ENCODE data around the gene XYLB.
A peak's percentile ranks its signal among the peaks of the same experiment; 100 is the strongest.

XYLB gene

GRCh38 chr3:38365469-38366062 is 19.0 kb downstream of the XYLB start:
- DNase-seq = no peak

DNA sequence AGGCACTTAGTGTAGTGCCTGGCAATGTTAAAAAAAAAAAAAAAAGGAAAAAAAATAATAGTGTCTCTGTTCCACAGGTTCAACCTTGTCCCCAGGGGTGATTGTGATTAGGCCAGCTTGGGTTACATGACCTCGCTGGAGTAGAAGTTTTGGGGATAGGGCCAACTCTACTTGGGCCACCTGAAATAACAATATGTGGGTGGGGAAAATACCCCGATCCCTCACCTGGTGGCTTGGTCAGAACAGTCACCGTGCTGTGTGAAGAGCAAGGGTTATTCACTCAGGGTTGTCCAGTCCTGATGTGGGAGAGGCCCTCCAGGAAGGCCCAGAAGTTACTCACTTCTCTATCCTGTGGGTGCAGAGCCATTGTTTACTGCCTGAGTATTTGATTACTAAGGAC is 19.5 kb downstream of the XYLB start:
- DNase-seq = no peak

DNA sequence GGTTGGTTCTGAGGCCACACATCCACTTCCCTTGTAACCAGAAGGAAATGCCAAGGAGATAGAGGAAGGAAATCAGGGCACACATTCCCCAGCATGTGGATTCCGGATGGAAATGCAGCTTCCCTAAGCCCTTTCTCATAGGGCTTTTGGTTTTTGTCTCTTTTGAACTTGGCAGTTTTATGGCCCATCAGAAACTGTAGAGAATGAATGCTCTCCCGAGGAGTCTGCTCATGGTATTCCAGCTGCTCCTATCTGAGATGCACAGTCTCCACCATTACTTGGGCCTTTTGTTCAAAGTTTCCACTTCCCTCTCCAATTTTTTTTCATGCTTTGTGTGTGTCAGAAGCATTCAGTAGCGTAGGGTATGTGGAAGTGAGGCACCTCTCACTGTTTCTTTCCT is 21.2 kb downstream of the XYLB start:
- DNase-seq = no peak

DNA sequence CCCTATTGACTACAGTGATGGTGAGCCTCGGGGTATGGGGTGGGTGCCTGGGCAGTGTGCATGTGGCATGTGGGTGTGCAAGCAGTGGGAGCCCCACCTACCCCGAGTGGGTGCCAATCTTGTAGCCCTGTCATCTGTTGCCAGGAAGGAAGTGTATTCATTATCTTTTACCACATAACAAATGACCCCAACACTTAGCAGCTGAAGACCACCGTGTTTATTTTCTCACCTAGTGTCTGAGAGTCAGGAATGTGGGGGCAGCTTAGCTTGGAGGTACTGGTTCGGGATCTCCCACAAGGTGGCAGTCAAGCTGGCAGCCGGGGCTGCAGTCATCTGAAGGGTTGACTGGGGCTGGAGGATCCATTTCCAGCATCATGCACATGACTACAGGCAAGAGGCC is 21.7 kb downstream of the XYLB start:
- DNase-seq = no peak

DNA sequence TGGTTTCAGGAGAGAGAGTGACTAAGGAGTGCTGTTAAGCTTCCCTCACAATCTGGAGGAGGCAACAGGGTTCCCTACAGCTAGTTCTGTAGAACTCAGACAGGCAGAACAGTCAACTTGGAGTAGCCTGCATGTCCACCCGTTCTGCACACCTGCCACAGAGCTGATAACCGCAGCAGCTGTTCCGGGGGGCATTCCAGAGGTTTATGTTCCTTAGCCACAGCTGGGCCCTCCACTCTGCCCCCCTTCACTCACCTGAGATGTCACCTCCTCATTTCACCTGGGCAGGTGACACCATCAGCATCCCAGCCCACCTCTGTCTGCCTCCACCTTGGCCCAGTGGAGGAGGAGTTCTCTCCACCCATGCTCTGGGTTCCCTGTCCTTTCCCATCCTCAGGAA is 22.6 kb downstream of the XYLB start:
- no peak for DNase-seq

GRCh38 chr3:38370149-38370548 is 23.6 kb downstream of the XYLB start:
- DNase-seq = no peak

GRCh38 chr3:38370861-38371260 is 24.3 kb downstream of the XYLB start:
- no peak for DNase-seq

DNA sequence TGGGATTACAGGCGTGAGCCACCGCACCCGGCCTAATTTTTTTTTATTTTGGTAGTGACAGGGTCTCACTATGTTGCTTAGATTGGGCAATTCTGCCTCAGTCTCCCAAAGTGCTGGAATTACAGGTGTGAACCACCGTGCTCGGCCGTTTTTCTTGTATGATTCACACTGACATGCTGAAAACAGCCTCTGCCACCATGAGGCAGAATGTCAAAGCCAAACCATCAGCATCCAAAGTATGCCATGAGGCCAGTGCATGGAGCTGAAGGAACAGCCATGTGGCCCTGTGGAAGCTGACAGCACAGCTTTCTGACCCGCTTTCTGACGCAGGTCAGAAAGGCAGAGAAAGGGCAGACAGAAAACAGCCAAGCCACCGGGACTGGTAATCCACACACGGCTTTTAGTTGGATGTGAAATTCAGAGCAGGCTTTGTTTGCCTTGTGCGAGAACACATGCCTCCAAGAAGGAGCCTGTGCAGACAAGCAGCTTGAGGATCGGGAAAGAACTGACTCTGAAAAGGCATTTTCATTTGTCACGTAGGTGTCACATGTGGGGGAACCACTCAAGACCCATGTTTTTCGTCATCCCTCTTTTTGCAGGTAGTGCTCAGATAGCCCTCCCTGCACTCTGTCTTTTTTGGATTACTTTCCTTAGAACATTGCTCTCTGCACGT is 25.1 kb downstream of the XYLB start:
- DNase-seq = no peak

DNA sequence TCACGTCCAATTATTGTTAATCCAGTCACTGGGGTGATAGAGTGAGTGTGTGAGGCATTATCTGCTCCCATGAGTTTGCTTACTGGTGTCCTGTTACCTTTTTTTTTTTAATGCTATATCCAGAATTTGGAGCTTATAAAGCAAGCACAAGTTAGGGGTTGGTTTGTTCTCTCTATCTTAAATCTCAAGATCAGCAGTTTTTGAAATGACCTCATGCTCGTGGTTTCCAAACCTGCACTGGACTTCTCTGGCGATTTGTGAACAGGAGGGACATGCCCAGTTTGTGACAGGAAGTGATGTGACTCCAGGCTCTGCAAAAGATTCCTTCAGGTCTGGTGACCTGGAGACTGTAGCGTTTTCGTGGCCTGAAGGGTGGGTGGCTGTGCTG is 25.6 kb downstream of the XYLB start:
- DNase-seq = no peak

DNA sequence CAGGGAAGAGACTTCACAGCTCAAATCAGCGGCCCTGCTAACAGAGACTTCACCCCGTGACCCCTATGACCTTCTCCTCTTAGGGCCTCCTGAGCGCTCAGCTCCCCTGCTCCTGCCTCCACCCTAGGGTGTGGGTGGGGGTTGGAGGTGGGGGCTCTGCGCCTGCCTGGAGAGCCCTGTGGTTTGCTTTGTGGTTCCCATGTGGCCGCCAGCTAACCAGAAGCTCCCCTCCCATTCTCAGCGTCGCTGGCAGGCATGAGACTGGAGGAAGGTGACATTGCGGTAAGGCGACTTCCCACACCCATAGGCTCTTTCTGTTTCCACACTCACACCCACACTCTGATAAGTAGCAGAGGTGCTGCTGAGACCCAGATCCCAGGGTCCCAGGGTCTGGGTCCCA is 27.6 kb downstream of the XYLB start:
- peak; percentile 2 for DNase-seq

GRCh38 chr3:38375072-38375471 is 28.5 kb downstream of the XYLB start:
- DNase-seq = no peak

DNA sequence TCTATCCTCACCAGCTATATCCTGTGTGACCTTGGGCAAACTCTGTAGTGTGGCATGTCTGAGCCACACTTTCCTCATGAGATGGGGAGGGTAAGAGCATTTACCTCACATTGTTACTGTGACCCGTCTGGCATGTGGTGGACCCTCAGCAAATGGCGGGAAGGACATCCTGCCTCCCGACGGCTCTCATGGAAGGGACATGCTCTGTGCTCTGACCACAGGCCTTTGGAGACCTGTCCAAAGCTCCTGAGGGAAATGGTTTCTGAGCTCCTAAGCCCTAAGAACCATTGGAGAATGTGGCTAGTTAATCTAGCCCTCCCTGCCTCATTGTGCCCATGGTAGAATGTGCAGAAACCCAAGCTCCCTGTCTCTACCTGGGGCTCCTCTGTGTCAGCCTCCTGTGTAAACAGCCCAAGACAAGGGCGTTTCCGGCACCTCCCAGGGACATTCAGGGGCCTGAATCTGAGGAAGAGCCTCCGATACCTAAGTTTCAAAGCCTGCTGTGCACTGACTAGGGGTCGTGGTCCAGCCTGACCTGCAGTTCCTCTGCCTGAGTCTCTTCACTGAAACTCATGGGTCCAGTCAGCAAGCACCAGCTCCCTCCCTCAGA is 29.0 kb downstream of the XYLB start:
- no peak for DNase-seq

GRCh38 chr3:38376098-38376816 is 29.7 kb downstream of the XYLB start:
- DNase-seq = no peak

GRCh38 chr3:38379201-38379770 is 32.7 kb downstream of the XYLB start:
- no peak for DNase-seq

GRCh38 chr3:38382506-38383080 is 36.0 kb downstream of the XYLB start:
- DNase-seq = no peak

DNA sequence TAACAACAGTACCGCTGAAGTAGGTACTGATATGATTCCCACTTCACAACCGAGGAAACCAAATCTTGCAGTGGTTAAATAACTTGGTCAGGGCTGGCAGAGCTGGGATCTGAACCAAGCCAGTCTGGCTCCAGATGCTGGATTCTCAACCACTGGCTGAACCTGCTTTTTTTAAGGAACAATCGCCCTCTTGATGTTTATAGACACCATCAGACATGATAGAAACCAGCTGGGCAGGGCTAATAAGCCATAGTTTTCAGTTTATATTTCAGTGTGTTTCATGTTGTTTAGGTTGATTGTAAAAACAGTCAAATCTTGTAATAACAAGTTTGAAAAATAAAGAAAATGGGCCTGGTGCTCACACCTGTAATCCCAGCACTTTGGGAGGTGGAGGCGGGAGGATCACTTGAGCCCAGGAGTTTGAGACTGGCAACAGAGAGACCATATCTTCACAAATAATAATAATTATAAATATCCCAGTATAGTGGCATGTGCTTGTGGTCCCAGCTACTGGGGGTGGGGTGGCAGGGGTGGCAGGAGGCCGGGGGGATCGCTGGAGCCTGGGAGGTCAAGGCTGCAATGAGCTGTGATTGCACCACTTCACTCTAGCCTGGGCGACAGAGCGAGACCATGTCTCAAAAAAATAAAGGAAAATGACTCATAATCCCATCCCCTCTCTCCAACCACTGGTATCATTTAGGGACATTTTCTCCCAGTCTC is 36.7 kb downstream of the XYLB start:
- DNase-seq = no peak

- no peak for DNase-seq
Measured at GRCh38 chr3:38386992-38387750, 40.6 kb downstream of the XYLB start.

DNA sequence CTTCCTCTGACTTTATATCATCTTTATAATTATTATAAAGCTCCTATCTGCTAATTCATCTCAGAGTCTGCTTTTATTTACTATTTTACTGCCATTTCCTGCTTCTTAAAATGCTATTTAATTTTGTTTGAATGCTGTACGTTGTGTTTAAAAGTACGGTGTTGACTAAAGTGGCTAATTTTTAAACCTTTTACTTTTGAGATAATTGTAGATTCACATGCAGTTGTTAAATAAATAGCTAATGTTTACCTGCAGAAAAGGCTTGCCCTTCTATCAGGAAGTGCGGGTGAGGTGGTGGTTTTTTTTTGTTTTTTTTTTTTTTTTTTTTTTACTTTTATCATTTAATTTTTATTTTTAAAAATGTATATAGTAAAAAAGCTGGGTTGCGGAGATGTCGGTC is 41.3 kb downstream of the XYLB start:
- DNase-seq = no peak

- no peak for DNase-seq
Measured at GRCh38 chr3:38392604-38393163, 46.1 kb downstream of the XYLB start.

DNA sequence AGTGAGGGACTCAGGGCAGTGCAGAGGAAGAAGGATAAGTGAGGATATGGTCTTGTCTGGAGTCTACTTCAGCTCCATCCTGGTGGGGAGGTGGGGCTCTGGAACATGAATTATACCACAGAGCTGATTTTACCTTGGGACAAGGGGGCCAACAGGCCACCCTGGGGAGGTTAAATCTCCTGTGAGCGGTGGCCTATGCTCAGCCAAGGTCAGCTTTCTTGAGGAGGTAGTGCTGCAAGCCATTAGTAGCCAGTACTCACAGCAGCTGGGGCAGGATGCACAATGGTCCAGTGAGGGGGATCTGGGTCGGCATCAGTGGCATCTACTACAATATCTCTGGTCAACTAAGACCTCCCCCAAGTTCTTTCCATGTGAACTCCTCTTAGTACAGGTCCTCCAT is 49.7 kb downstream of the XYLB start:
- DNase-seq = no peak

DNA sequence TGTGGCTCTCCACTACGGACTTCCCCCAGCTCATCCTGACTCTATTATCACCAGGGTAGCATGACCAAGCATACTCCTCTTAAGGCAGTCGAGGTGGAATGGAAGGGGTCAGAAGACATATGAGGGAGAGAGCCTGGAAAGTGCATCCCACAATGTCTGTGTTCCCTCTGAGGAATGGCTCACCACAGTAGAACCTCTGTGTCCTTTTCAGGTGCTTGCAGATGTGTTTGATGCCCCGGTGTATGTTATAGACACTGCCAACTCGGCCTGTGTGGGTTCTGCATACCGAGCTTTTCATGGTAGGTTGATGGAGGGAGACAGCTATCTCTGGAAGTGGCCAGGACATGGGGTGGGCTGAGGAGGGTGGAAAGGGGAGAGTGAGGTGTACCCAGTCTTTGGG is 50.3 kb downstream of the XYLB start:
- DNase-seq = no peak

GRCh38 chr3:38397320-38397719 is 50.7 kb downstream of the XYLB start:
- no peak for DNase-seq
